SK-N-SH treated with all-trans-retinoic acid at 6 μM for 48 hours (cell line): ENCODE data around the gene STAG1.

Experiments used
- ATAC-seq: fragments of 200-7000 bp; cut with Tn5 transposase; 3 replicates; pipeline ENCODE4 v1.9.1; 2020; ENCODE audit warnings: mild to moderate bottlenecking, moderate library complexity
- ARNTL ChIP-seq: fragments of 450-650 bp; formaldehyde crosslinking; IDR thresholded peaks from 2 replicates; pipeline ENCODE4 v1.5.0; 2020; ENCODE audit warnings: low read depth, mild to moderate bottlenecking, moderate library complexity, borderline replicate concordance
- BACH2 ChIP-seq: fragments of 250-450 bp; sonication (Bioruptor Pico); IDR thresholded peaks from 2 replicates; pipeline ENCODE4 v1.9.0; 2021; ENCODE audit warnings: mild to moderate bottlenecking, borderline replicate concordance
- CREB5 ChIP-seq: fragments of 250-450 bp; sonication (Bioruptor Pico); IDR thresholded peaks from 2 replicates; pipeline ENCODE4 v1.5.1; 2020; ENCODE audit warnings: low read depth, mild to moderate bottlenecking, moderate library complexity
- CSDC2 ChIP-seq: fragments of 250-450 bp; sonication (Bioruptor Pico); IDR thresholded peaks from 2 replicates; pipeline ENCODE4 v1.5.0; 2020; ENCODE audit warnings: mild to moderate bottlenecking, moderate library complexity
- ESRRG ChIP-seq: fragments of 250-450 bp; sonication (Bioruptor Pico); IDR thresholded peaks from 2 replicates; pipeline ENCODE4 v1.6.1; 2021; ENCODE audit warnings: mild to moderate bottlenecking
- GLIS3 ChIP-seq: fragments of 250-450 bp; sonication (Bioruptor Pico); IDR thresholded peaks from 2 replicates; pipeline ENCODE4 v1.5.0; 2020; ENCODE audit warnings: mild to moderate bottlenecking, moderate library complexity
- ISL1 ChIP-seq: fragments of 250-450 bp; sonication (Bioruptor Pico); IDR thresholded peaks from 2 replicates; pipeline ENCODE4 v2.1.2; 2022; ENCODE audit warnings: mild to moderate bottlenecking, moderate library complexity
- OSR1 ChIP-seq: fragments of 250-450 bp; sonication (Bioruptor Pico); IDR thresholded peaks from 2 replicates; pipeline ENCODE4 v1.8.0; 2022; ENCODE audit warnings: moderate library complexity, mild to moderate bottlenecking, inconsistent platforms
- PPARA ChIP-seq: fragments of 250-450 bp; sonication (Bioruptor Pico); IDR thresholded peaks from 2 replicates; pipeline ENCODE4 v1.5.0; 2020; ENCODE audit warnings: mild to moderate bottlenecking, borderline replicate concordance
- RARB ChIP-seq: fragments of 250-450 bp; sonication (Bioruptor Pico); IDR thresholded peaks from 2 replicates; pipeline ENCODE4 v1.8.0; 2021; ENCODE audit warnings: mild to moderate bottlenecking, moderate library complexity
- SNAI2 ChIP-seq: fragments of 250-450 bp; sonication (Bioruptor Pico); IDR thresholded peaks from 2 replicates; pipeline ENCODE4 v1.5.0; 2020; ENCODE audit warnings: mild to moderate bottlenecking, moderate library complexity
- TCF4 ChIP-seq: fragments of 250-450 bp; sonication (Bioruptor Pico); IDR thresholded peaks from 2 replicates; pipeline ENCODE4 v1.8.0; 2021; ENCODE audit warnings: mild to moderate bottlenecking, moderate library complexity, borderline replicate concordance
- TOX ChIP-seq: fragments of 250-450 bp; sonication (Bioruptor Pico); IDR thresholded peaks from 2 replicates; pipeline ENCODE4 v1.8.0; 2021; ENCODE audit warnings: mild to moderate bottlenecking, moderate library complexity, borderline replicate concordance
- TSHZ2 ChIP-seq: fragments of 250-450 bp; sonication (Bioruptor Pico); IDR thresholded peaks from 2 replicates; pipeline ENCODE4 v1.5.0; 2020; ENCODE audit warnings: mild to moderate bottlenecking, moderate library complexity
- ZC3H10 ChIP-seq: fragments of 250-450 bp; sonication (Bioruptor Pico); IDR thresholded peaks from 2 replicates; pipeline ENCODE4 v1.5.1; 2021; ENCODE audit warnings: mild to moderate bottlenecking, moderate library complexity
- ZFP3 ChIP-seq: fragments of 250-450 bp; sonication (Bioruptor Pico); IDR thresholded peaks from 2 replicates; pipeline ENCODE4 v1.5.0; 2020; ENCODE audit warnings: mild to moderate bottlenecking, moderate library complexity
- ZNF565 ChIP-seq: fragments of 450-650 bp; formaldehyde crosslinking; conservative IDR thresholded peaks from 2 replicates; pipeline ENCODE4 v1.5.0; 2020; ENCODE audit warnings: low read depth, mild to moderate bottlenecking, moderate library complexity
- ZNF70 ChIP-seq: fragments of 450-650 bp; formaldehyde crosslinking; IDR thresholded peaks from 2 replicates; pipeline ENCODE4 v1.5.0; 2020; ENCODE audit warnings: mild to moderate bottlenecking, moderate library complexity
- ZNF8 ChIP-seq: fragments of 450-650 bp; formaldehyde crosslinking; IDR thresholded peaks from 2 replicates; pipeline ENCODE4 v1.5.0; 2020; ENCODE audit warnings: mild to moderate bottlenecking, moderate library complexity
- TF ChIP-seq, protein P1 (sequence below): fragments of 250-450 bp; sonication (Bioruptor Pico); IDR thresholded peaks from 2 replicates; pipeline ENCODE4 v1.5.1; 2021; ENCODE audit warnings: mild to moderate bottlenecking, moderate library complexity

The STAG1 gene

DNA sequence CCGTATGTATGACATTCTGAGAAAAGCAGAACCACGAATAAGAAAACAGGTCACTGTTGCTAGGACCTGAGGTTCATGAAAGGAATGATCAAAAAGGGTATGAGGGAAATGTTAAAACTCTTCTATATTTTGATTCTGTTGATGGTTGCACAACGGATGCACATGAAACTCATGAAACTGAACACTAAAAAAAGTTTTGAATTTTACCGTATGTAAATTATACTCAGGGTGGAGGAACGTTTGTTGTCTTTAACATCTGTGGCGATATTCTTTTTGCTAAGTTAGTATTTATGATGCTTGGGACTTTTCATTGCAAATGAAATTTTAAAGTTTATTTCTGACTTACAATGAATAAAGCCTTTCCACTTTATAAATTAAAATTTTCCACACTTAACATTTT, 55.4 kb downstream of the STAG1 start:
- no peak for TF ChIP-seq CREB5
- no peak for TF ChIP-seq ISL1
- TF ChIP-seq ZNF8 (CRISPR knock-in tag) = no peak
- no peak for TF ChIP-seq SNAI2
- ATAC-seq = no peak

DNA sequence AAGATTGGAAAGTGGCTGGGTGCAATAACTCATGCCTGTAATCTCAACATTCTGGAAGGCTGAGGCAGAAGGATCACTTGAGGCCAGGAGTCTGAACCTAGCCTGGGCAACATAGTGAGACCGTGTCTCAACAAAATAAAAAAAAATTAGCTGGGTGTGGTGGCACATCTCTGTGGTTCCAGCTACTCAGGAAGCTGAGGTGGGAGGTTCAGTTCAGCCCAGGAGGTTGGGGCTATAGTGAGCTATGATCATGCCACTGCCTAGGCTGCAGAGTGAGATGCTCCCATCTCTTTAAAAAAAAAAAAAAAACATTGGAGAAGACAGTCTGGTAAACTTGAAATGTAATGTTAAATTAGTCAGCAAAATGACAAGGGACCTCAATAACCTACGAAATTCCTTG, 57.9 kb downstream of the STAG1 start:
- ATAC-seq = no peak
- TF ChIP-seq ZNF70 (CRISPR knock-in tag) (no peak), TCF4 (CRISPR knock-in tag) (no peak), BACH2 (CRISPR knock-in tag) (no peak), ZFP3 (CRISPR knock-in tag) (no peak), ZNF565 (CRISPR knock-in tag) (no peak), ZC3H10 (no peak), PPARA (CRISPR knock-in tag) (no peak), CSDC2 (CRISPR knock-in tag) (no peak), ZNF8 (CRISPR knock-in tag) (no peak), SNAI2 (no peak)
- TF ChIP-seq, protein P1, sequence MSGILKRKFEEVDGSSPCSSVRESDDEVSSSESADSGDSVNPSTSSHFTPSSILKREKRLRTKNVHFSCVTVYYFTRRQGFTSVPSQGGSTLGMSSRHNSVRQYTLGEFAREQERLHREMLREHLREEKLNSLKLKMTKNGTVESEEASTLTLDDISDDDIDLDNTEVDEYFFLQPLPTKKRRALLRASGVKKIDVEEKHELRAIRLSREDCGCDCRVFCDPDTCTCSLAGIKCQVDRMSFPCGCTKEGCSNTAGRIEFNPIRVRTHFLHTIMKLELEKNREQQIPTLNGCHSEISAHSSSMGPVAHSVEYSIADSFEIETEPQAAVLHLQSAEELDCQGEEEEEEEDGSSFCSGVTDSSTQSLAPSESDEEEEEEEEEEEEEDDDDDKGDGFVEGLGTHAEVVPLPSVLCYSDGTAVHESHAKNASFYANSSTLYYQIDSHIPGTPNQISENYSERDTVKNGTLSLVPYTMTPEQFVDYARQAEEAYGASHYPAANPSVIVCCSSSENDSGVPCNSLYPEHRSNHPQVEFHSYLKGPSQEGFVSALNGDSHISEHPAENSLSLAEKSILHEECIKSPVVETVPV = no peak

DNA sequence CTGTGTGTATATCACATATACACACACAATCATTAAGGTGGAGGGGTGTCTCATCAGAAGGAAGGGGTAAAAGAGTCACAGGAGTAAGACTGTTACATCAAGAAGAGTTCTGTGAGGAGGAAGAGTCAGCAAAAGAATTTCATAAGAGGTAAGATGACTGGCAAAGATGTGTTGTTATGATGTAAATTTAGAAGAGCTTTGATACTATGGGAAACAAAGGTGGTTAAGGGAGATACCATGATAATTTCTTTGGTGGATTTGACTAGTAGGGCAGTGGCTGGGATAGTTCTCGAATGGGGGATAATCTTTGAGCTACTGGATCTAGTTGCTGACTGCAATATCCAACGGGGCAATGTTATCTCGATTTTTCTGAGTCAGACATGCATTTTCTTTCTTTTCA, 61.6 kb downstream of the STAG1 start:
- TF ChIP-seq ARNTL (CRISPR knock-in tag) = no peak
- TF ChIP-seq RARB (CRISPR knock-in tag) = no peak
- no peak for TF ChIP-seq ISL1
- no peak for TF ChIP-seq CREB5
- TF ChIP-seq ESRRG (CRISPR knock-in tag) = no peak
- no peak for TF ChIP-seq TSHZ2 (CRISPR knock-in tag)
- no peak for TF ChIP-seq GLIS3 (CRISPR knock-in tag)
- no peak for TF ChIP-seq TOX
- TF ChIP-seq BACH2 (CRISPR knock-in tag) = no peak
- TF ChIP-seq TCF4 (CRISPR knock-in tag) = no peak
- no peak for TF ChIP-seq OSR1 (CRISPR knock-in tag)
- no peak for ATAC-seq

DNA sequence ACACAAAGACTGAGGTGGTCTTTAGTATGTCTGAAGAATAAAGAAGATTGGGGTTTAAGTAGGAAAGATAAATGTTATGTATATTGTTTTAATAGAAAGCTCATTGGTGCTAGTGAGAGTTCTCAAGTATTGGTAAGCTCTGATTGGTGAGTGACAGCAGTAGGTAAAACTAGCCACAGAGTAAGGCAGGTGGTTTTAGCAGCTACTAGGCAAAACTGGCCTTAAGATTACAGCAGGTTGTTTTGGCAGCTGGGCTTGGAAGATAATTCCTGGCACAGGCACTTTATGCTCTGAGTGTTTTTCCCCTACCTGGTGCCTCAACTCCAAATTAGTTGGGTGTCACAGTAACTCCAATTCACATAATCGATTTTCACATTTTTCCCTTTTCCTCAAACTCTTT, 66.3 kb downstream of the STAG1 start:
- TF ChIP-seq PPARA (CRISPR knock-in tag) = no peak
- TF ChIP-seq TOX = no peak
- no peak for TF ChIP-seq ZNF565 (CRISPR knock-in tag)
- TF ChIP-seq ESRRG (CRISPR knock-in tag) = no peak
- no peak for TF ChIP-seq ISL1
- ATAC-seq = no peak

DNA sequence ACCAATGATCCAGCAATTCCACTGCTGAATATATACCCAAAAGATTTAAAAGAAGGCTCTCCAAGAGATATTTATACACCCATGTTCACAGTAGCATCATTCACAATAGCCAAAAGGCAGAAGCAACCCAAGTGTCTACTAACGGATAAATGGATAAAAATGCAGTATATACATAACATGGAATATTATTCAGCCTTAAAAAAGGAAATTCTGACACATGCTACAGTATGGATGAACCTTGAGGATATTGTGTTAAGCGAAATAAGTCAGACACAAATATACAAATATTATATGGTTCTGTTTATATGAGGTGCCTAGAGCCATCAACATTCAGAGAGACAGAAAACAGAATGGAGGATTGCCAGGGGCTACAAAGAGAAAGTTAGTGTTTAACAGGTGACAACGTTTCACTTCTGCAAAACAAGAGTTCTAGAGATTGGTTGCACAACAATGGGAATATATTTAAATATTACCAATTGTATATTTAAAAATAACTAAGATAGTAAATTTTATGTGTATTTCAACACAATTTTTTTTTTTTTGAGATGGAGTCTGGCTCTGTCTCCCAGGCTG, 69.4 kb downstream of the STAG1 start:
- no peak for ATAC-seq
- no peak for TF ChIP-seq ZFP3 (CRISPR knock-in tag)
- TF ChIP-seq CREB5 = no peak
- TF ChIP-seq ZNF70 (CRISPR knock-in tag) = no peak
- no peak for TF ChIP-seq GLIS3 (CRISPR knock-in tag)
- TF ChIP-seq BACH2 (CRISPR knock-in tag) = no peak
- no peak for TF ChIP-seq OSR1 (CRISPR knock-in tag)
- TF ChIP-seq TSHZ2 (CRISPR knock-in tag) = no peak
- no peak for TF ChIP-seq CSDC2 (CRISPR knock-in tag)
- TF ChIP-seq SNAI2 = no peak
- TF ChIP-seq TCF4 (CRISPR knock-in tag) = no peak
- no peak for TF ChIP-seq ISL1
- TF ChIP-seq ESRRG (CRISPR knock-in tag) = no peak
- no peak for TF ChIP-seq ZC3H10
